H4 (cell line): ENCODE results near the gene ISG20. TPM values are rescaled to one million over a fixed set of nuclear protein-coding genes. Genes with fewer than 3 reads are reported as not detected.

Source experiments
- DNase-seq: peaks from one replicate; pipeline ENCODE4 v3.0.0-alpha.2; 2015; ENCODE audit warnings: low spot score
- total RNA-seq: library from RNA; depleted of rRNA; stranded (reverse); fragments of >200 nt; shearing (Covaris generic); gene quantifications from 2 replicates; pipeline ENCODE4 v1.2.3, GENCODE V29; 2014; rRNA removed

The ISG20 gene
- total RNA-seq, 1 experiment from 2014 or later = 20.9 TPM

GRCh38 chr15:88684345-88684744 is 45.5 kb downstream of the ISG20 start:
- no peak for DNase-seq

- no peak for DNase-seq
These were observed 47.4 kb downstream of the ISG20 start for GRCh38 chr15:88686166-88686565.

- DNase-seq = no peak
These were observed 49.6 kb downstream of the ISG20 start for GRCh38 chr15:88688394-88688933.

- DNase-seq = no peak
These were observed 51.5 kb downstream of the ISG20 start for GRCh38 chr15:88690331-88690730.

- no peak for DNase-seq
These were observed 54.4 kb downstream of the ISG20 start for GRCh38 chr15:88693191-88693590.

GRCh38 chr15:88695101-88695500 is 56.3 kb downstream of the ISG20 start:
- no peak for DNase-seq

GRCh38 chr15:88695691-88696251 is 57.0 kb downstream of the ISG20 start:
- DNase-seq = no peak

GRCh38 chr15:88696254-88696653 is 57.4 kb downstream of the ISG20 start:
- DNase-seq = no peak

GRCh38 chr15:88697276-88697675 is 58.5 kb downstream of the ISG20 start:
- no peak for DNase-seq

- no peak for DNase-seq
These were observed 61.0 kb downstream of the ISG20 start for GRCh38 chr15:88699861-88700260.

- DNase-seq = no peak
These were observed 61.9 kb downstream of the ISG20 start for GRCh38 chr15:88700716-88701115.

GRCh38 chr15:88701561-88702095 is 62.8 kb downstream of the ISG20 start:
- DNase-seq = no peak

- no peak for DNase-seq
These were observed 64.2 kb downstream of the ISG20 start for GRCh38 chr15:88702983-88703382.

- no peak for DNase-seq
These were observed 64.7 kb downstream of the ISG20 start for GRCh38 chr15:88703533-88703932.

GRCh38 chr15:88704791-88705768 is 66.3 kb downstream of the ISG20 start:
- no peak for DNase-seq

GRCh38 chr15:88705769-88706165 is 67.0 kb downstream of the ISG20 start:
- no peak for DNase-seq

Other genes starting within 250 kb of the ISG20 start
- 32.9 and 46.9 TPM in 2 replicates for gene MRPL46, start 171.6 kb upstream of the ISG20 start, total RNA-seq
- gene MRPS11, start 171.3 kb upstream of the ISG20 start, total RNA-seq = 62.4 and 70.7 TPM in 2 replicates
- 6.3 and 7.3 TPM in 2 replicates for gene DET1, start 92.3 kb upstream of the ISG20 start, total RNA-seq
- gene AEN, start 17.7 kb upstream of the ISG20 start, total RNA-seq = 23.9 and 28.7 TPM in 2 replicates
- 0.02 TPM in 1 of 2 replicates, not detected in the other for gene ACAN, start 164.4 kb downstream of the ISG20 start, total RNA-seq